Heart right ventricle (tissue), 16 donors: ENCODE measurements around the gene SERPINB13. TPM values are rescaled to one million over a fixed set of nuclear protein-coding genes. Genes with fewer than 3 reads are reported as not detected.

Source experiments
- ATAC-seq, 8 donors: fragments of 200-7000 bp; cut with Tn5 transposase; one replicate each; pipeline ENCODE4 v1.9.1; 2020; ENCODE audit warnings: mild to moderate bottlenecking in 8 of 8, moderate library complexity in 8 of 8, moderate number of reproducible peaks in 1 of 8
- DNase-seq, 2 donors: peaks; one replicate each; pipeline ENCODE4 v3.0.0-alpha.2; 2020
- H3K27ac ChIP-seq, 10 donors: fragments of 200-600 bp; sonication (generic) in 2 of 10; one replicate each; pipeline versions ENCODE4 v1.5.0 to v1.8.0; 2020 to 2022; ENCODE audit warnings: mild to moderate bottlenecking in 3 of 10
- H3K27me3 ChIP-seq, 7 donors: fragments of 200-600 bp; one replicate each; pipeline ENCODE4 v1.8.0; 2021 to 2022; ENCODE audit warnings: mild to moderate bottlenecking in 2 of 7
- H3K36me3 ChIP-seq, 9 donors: fragments of 200-600 bp; sonication (generic) in 1 of 9; one replicate each; pipeline versions ENCODE4 v1.5.0 to v1.8.0; 2020 to 2022; ENCODE audit warnings: mild to moderate bottlenecking in 2 of 9
- H3K4me1 ChIP-seq, 9 donors: fragments of 200-600 bp; sonication (generic) in 1 of 9; one replicate each; pipeline versions ENCODE4 v1.5.0 to v1.8.0; 2020 to 2022; ENCODE audit warnings: mild to moderate bottlenecking in 4 of 9
- H3K4me3 ChIP-seq, 10 donors: fragments of 200-600 bp; sonication (generic) in 2 of 10; one replicate each; pipeline versions ENCODE4 v1.5.0 to v1.8.0; 2020 to 2022; ENCODE audit warnings: mild to moderate bottlenecking in 7 of 10, moderate library complexity in 2 of 10
- H3K9me3 ChIP-seq, 11 donors: fragments of 200-600 bp in 10 of 11; sonication (generic) in 2 of 11; one replicate each; pipeline versions ENCODE4 v1.5.0 to v1.8.0; 2013 to 2022; ENCODE audit warnings: mild to moderate bottlenecking in 2 of 11, control low read depth in 1 of 11, moderate library complexity in 1 of 11
- CTCF ChIP-seq, 9 donors: fragments of 200-600 bp; sonication (generic) in 2 of 9; IDR thresholded peaks; one replicate each; pipeline versions ENCODE4 v1.5.0 to v1.8.0; 2021 to 2022; ENCODE audit warnings: antibody characterized with exemption in 9 of 9, mild to moderate bottlenecking in 5 of 9, moderate library complexity in 1 of 9
- WGBS, 2 donors: extraction: QIAGEN DNeasy Blood & Tissue Kit; methylation state at CpG; one replicate each; pipeline ENCODE4 v1.1.7; 2013; ENCODE audit warnings: inconsistent platforms in 1 of 2; 5-methylcytosine and 5-hydroxymethylcytosine counted together
- intact Hi-C, 10 donors: fragments of 100-400 bp; cut with DNase I; formaldehyde crosslinking; loops; one replicate each; pipeline versions ENCODE4 v1.11.1 to v1.14.2; 2022
- polyA plus RNA-seq, 2 donors: library from polyadenylated mRNA; stranded (reverse); fragments of 200-250 nt; gene quantifications; one replicate each; pipeline ENCODE4 v1.2.3, GENCODE V29; 2013
- total RNA-seq, 10 donors: library from RNA; stranded (reverse); fragmentation: NEBNext Ultra II Directional in 3 of 10; extraction: Animal tissue kit (Norgen Biotek cat#: 25700) in 3 of 10; gene quantifications; one replicate each; pipeline versions ENCODE4 v1.2.1 to v1.2.4, GENCODE V29; 2021 to 2023
- donor health status: Arrhythmogenic right ventricular cardiomyopathy.
- donor health status: ischemic (EF 13 %, LVEDD 7.1; RV severe dilation, severe dysfunction).
- donor health status: healthy with polysubstance abuse.
- donor health status: DM: no; HTN: yes; CAD: no.
- donor health status: DM: no; HTN: no; CAD: no.
- donor health status: ischemic (EF 25% LVEDD 6.9; RV normal size, moderate dysfunction).
- donor health status: ischemic (EF 25% LVEDD 5.7; RV mildly dilated, moderate dysfunction).
- donor health status: healthy.
- donor health status: DM: yes; HTN: yes; CAD: no.
- donor health status: Ischemic cardiomyopathy.
- donor health status: ischemic (EF 35%, LVEDD 5.7; RV mildly dilated, moderate dysfunction).
- donor health status: nonischemic (EF 11% LVEDD 7.7; RV severe dilation, severe dysfunction).
- donor health status: DM: yes; HTN: yes; CAD: no.
- donor health status: PGD.
- donor health status: ischemic (EF 29% LVEDD 5.4; RV normal size, mild dysfunction).
- donor health status: nonischemic (EF 23%, LVEDD 6.1; RV moderate dilation, normal function).

SERPINB13 gene
- total and polyA plus RNA-seq, 12 donors = 0.04 TPM; not detected in 11

GRCh38 chr18:63588909-63589308, 1.8 kb downstream of the SERPINB13 start:
- intact Hi-C loops = no loop called here
- H3K27me3 ChIP-seq = peaks cover 0 to 3% (median 0%) of the 10 kb centered on the region in 7 donors
- no peak overlapping the region for H3K27ac ChIP-seq
- ATAC-seq (no peak), DNase-seq (no peak)
- H3K36me3 ChIP-seq = no peaks in the 10 kb centered on the region
- no peak for TF ChIP-seq CTCF (IDR thresholded peaks at IDR 0.05)
- no peaks in the 10 kb centered on the region for H3K9me3 ChIP-seq
- H3K4me3 ChIP-seq = no peak overlapping the region
- 52 to 57% methylated on average over 5 of the region's 5 CpGs for WGBS, 2 donors
- peaks cover 0 to 5% (median 0%) of the 10 kb centered on the region in 9 donors for H3K4me1 ChIP-seq

- no peak for DNase-seq
- no peaks in the 10 kb centered on the region for H3K9me3 ChIP-seq
- peaks cover 0 to 5% (median 0%) of the 10 kb centered on the region in 9 donors for H3K4me1 ChIP-seq
- H3K36me3 ChIP-seq = no peaks in the 10 kb centered on the region
- intact Hi-C loops = no loop called here
- peaks cover 0 to 3% (median 0%) of the 10 kb centered on the region in 7 donors for H3K27me3 ChIP-seq
- WGBS, 2 donors = 68 to 80% methylated on average over 2 of the region's 2 CpGs
- no peak for TF ChIP-seq CTCF (IDR thresholded peaks at IDR 0.05)
- no peak overlapping the region for H3K27ac ChIP-seq
- ATAC-seq = no peak
- no peak overlapping the region for H3K4me3 ChIP-seq
Measured at GRCh38 chr18:63590373-63590772, 3.2 kb downstream of the SERPINB13 start.

- Histone ChIP-seq H3K27ac (no peak overlapping the region), H3K9me3 (no peaks in the 10 kb centered on the region), H3K4me3 (no peak overlapping the region), H3K4me1 (peaks cover 0 to 5% (median 0%) of the 10 kb centered on the region in 9 donors), H3K36me3 (no peaks in the 10 kb centered on the region), H3K27me3 (peaks cover 0 to 3% (median 0%) of the 10 kb centered on the region in 7 donors)
- intact Hi-C loops = no loop called here
- 74 to 82% methylated on average over 3 of the region's 3 CpGs for WGBS, 2 donors
- no peak for DNase-seq
- ATAC-seq = no peak
- no peak for TF ChIP-seq CTCF (IDR thresholded peaks at IDR 0.05)
Measured at GRCh38 chr18:63590966-63591695, 4.0 kb downstream of the SERPINB13 start.

- DNase-seq (no peak), ATAC-seq (no peak)
- H3K9me3 ChIP-seq = no peaks in the 10 kb centered on the region
- no peak overlapping the region for H3K4me3 ChIP-seq
- 69 to 75% methylated on average over 3 of the region's 3 CpGs for WGBS, 2 donors
- H3K36me3 ChIP-seq = no peaks in the 10 kb centered on the region
- intact Hi-C loops = no loop called here
- TF ChIP-seq CTCF (IDR thresholded peaks at IDR 0.05) = no peak
- H3K4me1 ChIP-seq = peaks cover 0 to 5% (median 0%) of the 10 kb centered on the region in 9 donors
- H3K27ac ChIP-seq = no peak overlapping the region
- H3K27me3 ChIP-seq = peaks cover 0 to 3% (median 0%) of the 10 kb centered on the region in 7 donors
Measured at GRCh38 chr18:63591725-63592124, 4.6 kb downstream of the SERPINB13 start.
